Measurements from ENCODE around the gene TBCK.
"Not testable (repeated sequence)": the region's sequence is repeated elsewhere in the genome, so short reads cannot be mapped to it uniquely, and the experiment has no call there.

The TBCK gene

GRCh38 chr4:106213291-106213690 lies 102.7 kb downstream of the TBCK start:
- not testable (repeated sequence) for DNase-seq (ENCODE audit: low read depth)

GRCh38 chr4:106210021-106210420 lies 106.0 kb downstream of the TBCK start:
- no peak for DNase-seq (ENCODE audit: low read depth)

- DNase-seq (ENCODE audit: low read depth): no peak
These were observed 107.2 kb downstream of the TBCK start for GRCh38 chr4:106208481-106209460.

- no peak for DNase-seq (ENCODE audit: low read depth)
These were observed 114.6 kb downstream of the TBCK start for GRCh38 chr4:106201373-106201772.

- DNase-seq (ENCODE audit: low read depth): no peak
These were observed 120.5 kb downstream of the TBCK start for GRCh38 chr4:106195435-106195950.

- DNase-seq (ENCODE audit: low read depth): no peak
These were observed 121.2 kb downstream of the TBCK start for GRCh38 chr4:106194801-106195200.

GRCh38 chr4:106192131-106192530 lies 123.9 kb downstream of the TBCK start:
- DNase-seq (ENCODE audit: low read depth): no peak

GRCh38 chr4:106186201-106186600 lies 129.8 kb downstream of the TBCK start:
- no peak for DNase-seq (ENCODE audit: low read depth)

GRCh38 chr4:106183551-106183950 lies 132.5 kb downstream of the TBCK start:
- no peak for DNase-seq (ENCODE audit: low read depth)

GRCh38 chr4:106172861-106173260 lies 143.1 kb downstream of the TBCK start:
- no peak for DNase-seq (ENCODE audit: low read depth)

- DNase-seq (ENCODE audit: low read depth): no peak
These were observed 150.5 kb downstream of the TBCK start for GRCh38 chr4:106165351-106166010.

- DNase-seq (ENCODE audit: low read depth): no peak
These were observed 153.7 kb downstream of the TBCK start for GRCh38 chr4:106162278-106162677.

GRCh38 chr4:106160560-106160959 lies 155.4 kb downstream of the TBCK start:
- DNase-seq (ENCODE audit: low read depth): no peak

- DNase-seq (ENCODE audit: low read depth): no peak
These were observed 166.1 kb downstream of the TBCK start for GRCh38 chr4:106149911-106150310.

GRCh38 chr4:106149026-106149425 lies 167.0 kb downstream of the TBCK start:
- no peak for DNase-seq (ENCODE audit: low read depth)

- no peak for DNase-seq (ENCODE audit: low read depth)
These were observed 173.3 kb downstream of the TBCK start for GRCh38 chr4:106142616-106143127.

- DNase-seq (ENCODE audit: low read depth): no peak
These were observed 175.4 kb downstream of the TBCK start for GRCh38 chr4:106140601-106141000.

- DNase-seq (ENCODE audit: low read depth): no peak
These were observed 179.2 kb downstream of the TBCK start for GRCh38 chr4:106136777-106137331.

- no peak for DNase-seq (ENCODE audit: low read depth)
These were observed 184.0 kb downstream of the TBCK start for GRCh38 chr4:106132045-106132444.

- DNase-seq (ENCODE audit: low read depth): no peak
These were observed 189.9 kb downstream of the TBCK start for GRCh38 chr4:106126062-106126461.

- not testable (repeated sequence) for DNase-seq (ENCODE audit: low read depth)
These were observed 196.0 kb downstream of the TBCK start for GRCh38 chr4:106119949-106120555.

GRCh38 chr4:106116025-106116424 lies 200.0 kb downstream of the TBCK start:
- no peak for DNase-seq (ENCODE audit: low read depth)

All from stimulated activated CD8-positive, alpha-beta memory T cell treated with anti-CD3 and anti-CD28 coated beads, Interleukin-15, amount 100 ng/mL, for 24 hours (primary cell).